GM12891 (cell line): ENCODE data around the gene GCNT2.

Experiments used
- POLR2A ChIP-seq: IDR thresholded peaks from 2 replicates; pipeline ENCODE4 v1.6.1; 2011; ENCODE audit warnings: low read depth, low read length, control low read depth
- POLR2AphosphoS5 ChIP-seq: IDR thresholded peaks from 2 replicates; pipeline ENCODE4 v1.6.1; 2011; ENCODE audit warnings: low read depth, low read length, control low read depth
- SPI1 ChIP-seq: IDR thresholded peaks from 2 replicates; pipeline ENCODE4 v1.6.1; 2011; ENCODE audit warnings: low read depth, low read length, control low read depth

GRCh38 chr6:10644225-10644624, 123.1 kb downstream of the GCNT2 start:
- TF ChIP-seq SPI1, result no peak
- TF ChIP-seq POLR2A, result no peak
- no peak for TF ChIP-seq POLR2AphosphoS5
